Measurements from ENCODE around the gene COL5A3. TPM values are rescaled to one million over a fixed set of nuclear protein-coding genes. Genes with fewer than 3 reads are reported as not detected.

Gene COL5A3
- total RNA-seq, 1 experiment from 2014 or later: 0.26 TPM

- intact Hi-C loops (cut with micrococcal nuclease; ENCODE audit: unreplicated experiment): no loop called here
- no peak for TF ChIP-seq CTCF (IDR thresholded peaks at IDR 0.05; ENCODE audit: unreplicated experiment)
- no peak overlapping the region for H3K27ac Mint-ChIP-seq (ENCODE audit: unreplicated experiment)
- DNase-seq: no peak
- no TSS peak for BruUV-seq (replicated peaks)
- no peak overlapping the region for H3K4me3 Mint-ChIP-seq (ENCODE audit: low read depth, unreplicated experiment)
- CTCF ChIA-PET: no interaction called here
- H3K4me1 Mint-ChIP-seq (ENCODE audit: low read depth, unreplicated experiment): no peaks in the 10 kb centered on the region
- H3K27me3 Mint-ChIP-seq (ENCODE audit: unreplicated experiment): peaks cover 52% of the 10 kb centered on the region
- peaks cover 7% of the 10 kb centered on the region for H3K36me3 Mint-ChIP-seq (ENCODE audit: insufficient read depth, unreplicated experiment)
- peaks cover 5% of the 10 kb centered on the region for H3K9me3 Mint-ChIP-seq (ENCODE audit: low read depth, unreplicated experiment)
Observed at GRCh38 chr19:9967326-9967725, 43.0 kb downstream of the COL5A3 start.

- Mint-ChIP-seq H3K9me3 (ENCODE audit: low read depth, unreplicated experiment) (no peaks in the 10 kb centered on the region), H3K27me3 (ENCODE audit: unreplicated experiment) (peaks cover 49% of the 10 kb centered on the region), H3K4me1 (ENCODE audit: low read depth, unreplicated experiment) (no peaks in the 10 kb centered on the region), H3K27ac (ENCODE audit: unreplicated experiment) (no peak overlapping the region), H3K36me3 (ENCODE audit: insufficient read depth, unreplicated experiment) (peaks cover under 1% of the 10 kb centered on the region), H3K4me3 (ENCODE audit: low read depth, unreplicated experiment) (no peak overlapping the region)
- DNase-seq: no peak
- TF ChIP-seq CTCF (IDR thresholded peaks at IDR 0.05; ENCODE audit: unreplicated experiment): no peak
- intact Hi-C loops (cut with micrococcal nuclease; ENCODE audit: unreplicated experiment): no loop called here
- CTCF ChIA-PET: no interaction called here
- BruUV-seq (replicated peaks): no TSS peak
Observed at GRCh38 chr19:9966448-9966847, 43.9 kb downstream of the COL5A3 start.

- no peaks in the 10 kb centered on the region for H3K36me3 Mint-ChIP-seq (ENCODE audit: insufficient read depth, unreplicated experiment)
- CTCF ChIA-PET: no interaction called here
- BruUV-seq (replicated peaks): no TSS peak
- no peaks in the 10 kb centered on the region for H3K4me1 Mint-ChIP-seq (ENCODE audit: low read depth, unreplicated experiment)
- intact Hi-C loops (cut with micrococcal nuclease; ENCODE audit: unreplicated experiment): no loop called here
- peaks cover 48% of the 10 kb centered on the region for H3K27me3 Mint-ChIP-seq (ENCODE audit: unreplicated experiment)
- no peak overlapping the region for H3K4me3 Mint-ChIP-seq (ENCODE audit: low read depth, unreplicated experiment)
- no peaks in the 10 kb centered on the region for H3K9me3 Mint-ChIP-seq (ENCODE audit: low read depth, unreplicated experiment)
- no peak overlapping the region for H3K27ac Mint-ChIP-seq (ENCODE audit: unreplicated experiment)
- no peak for DNase-seq
- TF ChIP-seq CTCF (IDR thresholded peaks at IDR 0.05; ENCODE audit: unreplicated experiment): no peak
Observed at GRCh38 chr19:9966024-9966423, 44.3 kb downstream of the COL5A3 start.

GRCh38 chr19:9962623-9963290 is 47.5 kb downstream of the COL5A3 start:
- intact Hi-C loops (cut with micrococcal nuclease; ENCODE audit: unreplicated experiment): no loop called here
- Mint-ChIP-seq H3K9me3 (ENCODE audit: low read depth, unreplicated experiment) (no peaks in the 10 kb centered on the region), H3K4me1 (ENCODE audit: low read depth, unreplicated experiment) (no peaks in the 10 kb centered on the region), H3K36me3 (ENCODE audit: insufficient read depth, unreplicated experiment) (no peaks in the 10 kb centered on the region), H3K27ac (ENCODE audit: unreplicated experiment) (no peak overlapping the region), H3K27me3 (ENCODE audit: unreplicated experiment) (peaks cover 30% of the 10 kb centered on the region), H3K4me3 (ENCODE audit: low read depth, unreplicated experiment) (no peak overlapping the region)
- TF ChIP-seq CTCF (IDR thresholded peaks at IDR 0.05; ENCODE audit: unreplicated experiment): no peak
- CTCF ChIA-PET: interaction anchor here (0.7 kb wide), 1 partner anchor 801 kb away, joined by 3 read pairs; no protein-coding TSS in a partner anchor
- DNase-seq: no peak
- no TSS peak for BruUV-seq (replicated peaks)
